H1 (cell line): Measurements from ENCODE around the gene RARB. TPM values are rescaled to one million over a fixed set of nuclear protein-coding genes. Genes with fewer than 3 reads are reported as not detected.

Experiments used
- CBX5 ChIP-seq: fragments of 300-800, 300-1000 bp; sonication (generic); IDR thresholded peaks from 2 replicates; pipeline ENCODE4 v1.7.1; 2016; ENCODE audit warnings: antibody characterized with exemption, low read length, low read depth
- CBX8 ChIP-seq: fragments of 300-800, 300-1000 bp; sonication (generic); IDR thresholded peaks from 2 replicates; pipeline ENCODE4 v1.7.1; 2016; ENCODE audit warnings: low read depth, low read length, borderline replicate concordance
- KDM1A ChIP-seq: fragments of 200-600, 300-600 bp; sonication (generic); IDR thresholded peaks from 2 replicates; pipeline ENCODE4 v1.7.1; 2016; ENCODE audit warnings: mild to moderate bottlenecking, low read length, borderline replicate concordance
- SRF ChIP-seq: IDR thresholded peaks from 2 replicates; pipeline ENCODE4 v1.6.1; 2011; ENCODE audit warnings: mild to moderate bottlenecking, low read depth, low read length, moderate library complexity
- TBP ChIP-seq: IDR thresholded peaks from 2 replicates; pipeline ENCODE4 v1.6.1; 2011; ENCODE audit warnings: low read depth, low read length, improper control_type of control experiment
- USF2 ChIP-seq: IDR thresholded peaks from 2 replicates; pipeline ENCODE4 v1.6.1; 2011; ENCODE audit warnings: low read length, improper control_type of control experiment
- ZNF274 ChIP-seq: IDR thresholded peaks from 2 replicates; pipeline ENCODE4 v1.7.0; 2012; ENCODE audit warnings: low read length, borderline replicate concordance; ENCODE audit errors: extremely low read depth
- polyA plus RNA-seq, 7 experiments: library from polyadenylated mRNA; depleted of rRNA in 3 of 7; stranded (reverse) in 5 of 7; unstranded in 2 of 7; fragments of >200 nt in 5 of 7; fragments of 200-250 nt in 2 of 7; gene quantifications; 1 replicate in 5 of 7; 2 replicates in 1 of 7; 4 replicates in 1 of 7; pipeline versions ENCODE4 v1.2.1 to v1.2.3, GENCODE V29; 2011 to 2013; ENCODE audit warnings: missing spikeins in 2 of 7, mixed read lengths in 2 of 7
- total RNA-seq: library from RNA; stranded (reverse); fragmentation: NEBNext Ultra II Directional; extraction: Animal tissue kit (Norgen Biotek cat#: 25700); gene quantifications from 2 replicates; pipeline ENCODE4 v1.2.1, GENCODE V29; 2021
- TF ChIP-seq, protein P1 (sequence below): IDR thresholded peaks from 2 replicates; pipeline ENCODE4 v1.6.1; 2012; ENCODE audit warnings: inconsistent platforms

The RARB gene
- total and polyA plus RNA-seq, 2 of the 8 experiments (the other 6 are each of a cell fraction or from before 2014, with no cell fraction given): 0.15 to 0.22 TPM

DNA sequence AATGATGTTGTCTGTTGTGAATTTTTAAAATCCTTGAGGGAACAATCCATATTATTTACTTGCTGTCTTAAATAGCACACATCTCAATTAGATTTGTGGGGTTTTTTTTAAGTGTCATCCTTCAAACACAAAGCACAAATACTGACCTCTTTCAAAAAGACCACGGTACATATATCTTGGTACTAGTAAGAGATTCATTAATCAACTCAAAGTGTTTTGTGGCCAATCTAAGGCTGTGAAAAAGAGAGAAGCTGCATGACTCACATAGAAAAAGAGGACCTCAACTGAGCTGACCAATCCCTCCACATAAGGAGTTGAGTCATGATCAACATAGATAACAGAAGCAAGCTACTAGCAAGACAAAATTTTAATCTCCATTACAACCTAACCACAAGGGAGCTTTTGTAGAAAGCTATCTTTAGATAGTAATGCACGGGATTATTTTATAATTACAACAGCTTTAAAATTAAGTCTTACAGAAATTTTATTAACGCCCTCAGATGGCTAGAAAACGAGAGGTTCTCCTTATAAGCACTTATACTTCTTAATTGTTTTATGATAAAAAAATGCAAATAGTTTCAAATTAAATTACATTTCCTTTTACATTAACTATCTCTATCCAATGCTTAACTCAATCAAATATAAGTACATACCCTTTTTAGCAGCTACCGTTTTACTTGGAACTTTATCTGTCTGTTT is 176.2 kb downstream of the RARB start (continued):
- TF ChIP-seq SRF (no peak), KDM1A (no peak), USF2 (no peak), CBX8 (no peak), ZNF274 (no peak), CBX5 (no peak), TBP (no peak)
- TF ChIP-seq, protein P1, sequence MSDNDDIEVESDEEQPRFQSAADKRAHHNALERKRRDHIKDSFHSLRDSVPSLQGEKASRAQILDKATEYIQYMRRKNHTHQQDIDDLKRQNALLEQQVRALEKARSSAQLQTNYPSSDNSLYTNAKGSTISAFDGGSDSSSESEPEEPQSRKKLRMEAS: no peak
